ENCODE results near the gene STAP2.

- TF ChIP-seq CTCF (IDR thresholded peaks at IDR 0.05) (peak in 1 of 7 experiments; percentile 10), POLR2A (IDR thresholded peaks at IDR 0.05) (no peak), POLR2AphosphoS5 (IDR thresholded peaks at IDR 0.05) (no peak)
Observed at GRCh38 chr19:4375164-4376027, 36.8 kb upstream of the STAP2 start.

Measured in stomach (tissue), 4 donors.